Measurements from ENCODE around the gene SIGLEC6.

The SIGLEC6 gene

DNA sequence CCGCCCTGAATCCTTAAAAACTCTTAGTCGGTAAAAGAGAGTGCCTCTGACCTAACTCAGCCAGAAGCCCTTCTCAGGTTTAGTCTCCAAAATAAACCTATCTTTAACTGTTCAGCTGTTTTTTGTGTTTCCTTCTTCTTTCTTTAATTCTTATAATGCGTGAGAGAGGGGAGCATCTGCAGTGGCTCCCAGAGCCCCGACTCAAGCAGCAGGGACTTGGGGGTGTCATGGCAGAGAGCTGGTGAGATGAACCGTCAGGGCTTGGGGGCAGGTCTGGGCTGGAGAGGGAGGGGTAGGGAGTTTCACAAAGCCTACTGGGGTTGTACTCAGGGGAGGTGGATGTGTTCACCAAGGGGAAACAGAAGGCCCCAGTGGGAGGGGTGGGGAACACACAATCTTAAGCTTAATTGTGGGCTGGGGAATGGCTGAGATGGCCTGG is 16.8 kb upstream of the SIGLEC6 start:
- DNase-seq: no peak

DNA sequence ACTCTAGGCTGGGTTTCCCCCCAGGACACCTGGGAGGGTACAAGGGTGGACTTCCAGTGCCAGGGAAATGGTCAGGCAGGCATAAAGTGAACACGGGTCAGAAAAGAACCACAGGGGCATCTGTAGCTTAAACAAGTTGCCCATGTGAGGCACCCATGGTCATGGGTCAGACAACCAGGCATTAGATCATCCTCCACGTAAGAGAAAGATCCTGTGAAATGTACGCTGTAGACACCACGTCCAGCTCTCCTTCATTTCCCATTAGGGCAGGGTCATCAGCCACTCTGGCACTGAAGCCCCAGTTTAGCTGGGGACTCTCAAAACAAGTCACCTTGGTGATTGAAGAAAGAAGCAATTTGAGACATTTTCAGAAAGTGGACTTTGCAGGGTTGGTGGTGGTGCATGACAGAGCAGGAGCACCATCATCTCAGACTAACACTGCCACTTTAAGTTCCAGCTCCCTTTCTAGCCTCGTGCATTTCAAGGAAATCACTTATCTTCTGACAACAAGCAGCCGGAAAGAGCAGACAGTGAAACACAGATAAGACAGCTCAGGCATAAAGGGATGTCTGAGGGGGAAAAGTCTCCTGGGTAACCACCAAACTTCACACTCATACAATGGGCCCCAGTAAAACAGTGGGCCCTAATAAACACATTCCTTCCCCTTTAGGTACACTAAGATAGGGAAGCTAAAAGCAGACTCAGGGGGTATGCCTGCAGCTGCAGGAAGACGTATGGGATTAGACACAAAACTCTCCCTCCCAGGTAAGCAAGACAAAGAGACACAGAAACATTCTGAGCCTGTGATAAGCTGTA is 16.1 kb upstream of the SIGLEC6 start:
- no peak for DNase-seq

DNA sequence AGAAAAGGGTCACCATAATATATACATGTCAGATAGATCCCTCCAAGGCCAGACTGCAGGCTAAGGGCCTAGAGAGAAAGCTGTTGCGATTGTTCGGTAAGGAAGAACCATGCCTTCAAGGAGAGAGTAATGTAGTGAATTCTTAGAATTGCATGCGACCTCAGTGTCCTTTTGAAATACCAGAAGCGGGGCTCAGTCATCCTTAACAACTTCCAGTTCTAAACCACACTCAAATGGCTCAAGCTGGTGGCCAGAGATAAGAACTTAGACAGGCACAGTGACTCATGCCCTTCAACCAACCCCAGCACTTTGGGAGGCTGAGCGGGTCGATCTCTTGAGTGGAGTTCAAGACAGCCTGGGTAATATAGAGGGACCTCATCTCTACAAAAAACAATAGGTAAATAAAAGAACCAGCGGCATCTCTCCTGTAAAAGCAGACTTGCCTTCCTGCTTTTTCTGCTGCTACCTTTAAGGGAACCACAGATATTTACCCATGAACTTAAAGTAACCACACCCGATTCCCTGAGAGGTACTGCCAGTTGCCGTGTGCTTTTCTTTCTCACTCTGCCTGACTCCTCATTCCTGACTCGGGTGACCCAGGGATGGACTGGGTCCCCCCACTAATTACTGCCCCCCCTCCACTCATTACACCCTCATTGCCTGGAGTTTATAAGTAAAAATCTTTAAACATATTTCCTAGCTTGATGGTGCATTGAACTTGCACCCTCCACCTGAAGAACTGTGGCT is 15.4 kb upstream of the SIGLEC6 start:
- DNase-seq: no peak

DNA sequence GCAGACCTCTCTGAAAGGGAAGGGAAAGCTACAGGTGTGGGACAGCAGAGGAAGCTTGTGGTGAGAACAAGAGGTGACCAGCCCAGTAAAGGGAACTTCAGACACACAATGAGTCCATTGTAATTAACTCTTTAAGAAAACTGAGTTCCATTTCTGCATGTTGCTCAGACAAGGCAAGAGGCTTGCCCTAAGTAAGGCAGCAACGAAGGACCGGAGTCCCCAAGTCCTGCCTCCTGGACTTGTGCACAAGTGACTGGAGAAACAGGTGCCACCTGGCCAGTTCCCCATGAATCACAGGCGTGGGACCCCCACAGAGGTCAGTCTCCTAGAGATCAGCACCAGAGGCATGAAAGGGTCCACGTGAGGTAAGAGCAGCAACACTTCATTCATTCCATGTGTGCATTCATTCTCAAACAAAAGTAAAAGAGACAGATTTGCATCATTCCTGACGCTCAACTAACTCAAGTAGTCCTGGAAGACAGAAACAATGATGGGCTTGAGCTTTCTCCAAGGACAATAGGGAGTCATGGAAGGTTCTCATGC is 14.7 kb upstream of the SIGLEC6 start:
- DNase-seq: no peak

DNA sequence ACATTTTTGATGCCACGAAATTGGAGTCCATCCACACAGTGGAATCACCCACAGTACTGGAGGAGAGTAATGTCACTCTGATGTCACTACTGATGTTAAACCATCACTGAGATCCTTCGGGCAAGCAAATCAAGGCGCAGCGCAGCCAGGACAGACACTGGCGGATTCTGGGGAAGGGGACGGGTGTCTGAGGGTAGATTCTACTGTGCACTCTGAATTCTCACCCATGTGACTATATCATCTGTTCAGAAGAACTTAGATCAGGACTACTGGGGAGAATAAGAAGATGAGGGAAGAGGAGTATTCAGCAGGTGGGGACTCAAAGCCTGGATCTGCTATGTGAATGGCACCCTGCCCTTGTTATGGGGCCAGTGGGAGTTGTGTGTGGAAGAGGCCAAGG is 12.6 kb upstream of the SIGLEC6 start:
- no peak for DNase-seq

DNA sequence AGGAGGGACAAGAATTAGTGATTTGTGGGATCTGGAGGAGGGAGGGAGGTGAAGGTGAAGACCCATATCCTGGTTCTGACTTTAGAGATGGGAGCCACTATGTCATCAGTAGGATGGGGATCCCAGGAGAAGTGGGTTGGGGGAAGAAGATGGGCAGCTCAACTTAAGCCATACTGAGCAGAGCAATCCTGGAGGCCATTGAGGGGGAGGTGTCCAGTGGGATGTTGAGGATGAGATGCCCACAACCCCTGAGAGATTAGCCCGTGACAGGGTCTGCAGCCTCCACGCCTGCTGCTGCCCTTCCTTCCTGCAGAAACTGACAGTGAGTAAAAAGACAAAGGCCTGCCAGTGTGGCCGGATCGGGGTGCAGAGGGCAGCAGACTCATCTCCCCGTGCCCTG is 11.2 kb upstream of the SIGLEC6 start:
- no peak for DNase-seq

DNA sequence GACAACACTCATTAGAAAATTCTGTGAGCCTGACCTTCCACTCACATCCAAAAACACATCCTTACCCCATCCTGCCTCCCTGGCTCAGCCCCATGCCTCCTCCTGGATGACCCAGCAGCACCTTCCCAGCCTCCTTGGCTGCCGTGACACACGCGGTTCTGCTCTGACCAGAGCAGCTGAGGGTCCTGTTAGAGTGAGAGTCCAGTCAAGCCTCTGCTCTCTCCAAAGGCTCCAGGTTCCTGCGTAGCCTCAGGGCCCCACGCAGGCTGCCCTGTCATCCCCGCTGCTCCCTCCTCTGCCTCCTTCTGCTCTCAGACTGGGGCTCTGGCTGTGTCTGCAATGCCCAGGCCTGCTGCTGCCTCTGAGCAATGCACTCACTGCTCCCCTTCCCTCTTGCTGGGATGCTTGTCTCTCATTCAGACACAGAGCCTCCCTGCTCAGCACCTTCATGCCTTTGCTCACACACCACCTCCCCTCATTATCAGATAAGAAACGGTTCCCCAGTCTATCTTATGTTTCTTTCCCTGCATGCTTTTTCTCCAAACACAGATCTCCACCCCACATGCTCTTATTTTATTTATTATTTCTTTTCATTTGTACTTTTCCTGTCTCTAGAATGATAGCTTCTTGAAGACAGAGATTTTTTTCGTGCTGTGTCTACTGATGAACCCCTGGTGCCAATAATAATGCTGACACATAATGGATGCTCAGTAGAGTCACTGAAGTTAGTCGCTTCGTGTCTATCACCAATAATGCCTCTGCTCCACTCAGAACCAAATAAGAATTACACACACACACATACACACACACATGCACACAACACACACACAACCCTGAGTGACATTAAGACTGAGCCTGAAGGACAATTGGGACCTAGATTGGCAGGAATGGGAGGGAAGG is 10.2 kb upstream of the SIGLEC6 start:
- DNase-seq: no peak

DNA sequence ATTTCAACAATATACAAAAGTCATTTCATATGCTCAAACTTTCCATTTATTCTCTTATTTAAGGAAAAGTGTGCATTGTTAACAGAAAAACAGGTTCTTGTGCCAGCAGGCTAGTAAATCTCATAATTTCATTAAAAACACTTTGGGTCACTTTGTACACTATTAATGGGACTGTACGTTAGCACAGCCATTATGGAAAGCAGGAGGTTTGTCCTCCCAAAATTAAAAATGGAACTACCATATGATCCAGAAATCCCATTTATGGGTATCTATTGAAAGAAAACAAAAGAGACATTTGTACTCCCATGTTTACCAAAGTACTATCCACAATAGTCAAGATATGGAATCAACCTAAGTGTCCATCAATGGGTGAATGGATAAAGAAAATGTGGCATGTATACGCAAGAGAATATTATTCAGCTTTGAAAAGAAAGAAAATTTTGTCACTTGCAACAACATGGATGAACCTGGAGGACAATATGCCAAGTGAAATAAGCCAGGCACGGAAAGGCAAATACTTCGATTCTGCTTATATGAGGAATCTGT is 8.4 kb upstream of the SIGLEC6 start:
- no peak for DNase-seq

DNA sequence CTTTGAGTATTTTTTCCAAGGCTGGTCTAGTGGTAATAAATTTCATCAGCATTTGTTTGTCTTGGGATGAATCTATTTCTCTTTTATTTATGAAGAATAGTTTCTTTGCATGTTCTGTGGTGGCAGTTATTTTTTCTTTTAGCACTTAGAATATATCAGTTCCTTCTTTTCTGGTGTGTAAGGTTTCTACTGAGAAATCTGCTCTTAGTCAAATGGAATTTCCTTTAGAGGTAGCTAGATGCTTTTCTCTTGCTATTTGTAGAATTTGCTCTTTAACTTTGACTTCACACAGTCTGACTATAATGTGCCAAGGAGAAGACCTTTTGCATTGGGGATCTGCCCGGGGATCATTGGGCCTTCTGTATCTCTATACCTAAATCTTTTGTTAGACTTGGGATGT is 4.1 kb upstream of the SIGLEC6 start:
- no peak for DNase-seq

DNA sequence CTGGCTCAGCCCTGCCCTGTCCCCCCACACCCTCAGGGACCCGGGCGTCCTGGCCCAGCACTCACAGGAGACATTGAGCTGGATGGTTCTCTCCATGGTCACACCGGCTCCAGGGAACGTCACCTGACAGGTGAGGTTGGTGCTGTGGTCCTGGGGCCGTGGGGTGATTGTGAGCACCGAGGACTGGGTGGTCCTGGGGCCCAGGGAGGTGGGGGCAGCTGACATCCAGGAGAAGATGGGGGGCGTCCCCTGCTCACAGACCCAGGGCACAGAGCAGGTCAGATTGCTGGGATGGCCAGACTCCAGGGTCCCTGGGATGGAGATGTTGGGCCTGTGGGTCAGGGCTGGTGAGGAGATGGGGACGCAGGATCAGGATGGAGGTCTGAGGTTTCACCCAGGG is 854 bp downstream of the SIGLEC6 start:
- DNase-seq: no peak

DNA sequence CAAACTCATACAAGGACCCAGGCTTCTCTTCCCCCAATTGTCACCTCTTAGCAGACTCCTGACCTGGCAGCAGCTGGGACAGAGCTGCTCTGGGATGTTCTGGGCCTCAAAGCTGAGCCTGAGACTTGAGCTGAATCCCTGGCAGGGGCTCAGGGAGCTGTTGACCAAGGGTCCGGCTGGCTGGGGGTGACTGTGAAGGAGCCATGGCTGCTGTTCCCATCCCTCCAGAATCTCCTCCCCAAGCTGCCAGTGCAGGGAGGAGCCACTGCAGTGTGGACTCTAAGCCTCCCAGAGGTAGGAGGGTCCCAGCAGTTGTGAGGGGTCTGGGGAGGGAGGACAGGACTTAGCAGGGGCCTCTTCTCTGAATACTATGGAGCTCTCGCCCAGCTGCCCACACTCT is 2.2 kb downstream of the SIGLEC6 start:
- DNase-seq: no peak

DNA sequence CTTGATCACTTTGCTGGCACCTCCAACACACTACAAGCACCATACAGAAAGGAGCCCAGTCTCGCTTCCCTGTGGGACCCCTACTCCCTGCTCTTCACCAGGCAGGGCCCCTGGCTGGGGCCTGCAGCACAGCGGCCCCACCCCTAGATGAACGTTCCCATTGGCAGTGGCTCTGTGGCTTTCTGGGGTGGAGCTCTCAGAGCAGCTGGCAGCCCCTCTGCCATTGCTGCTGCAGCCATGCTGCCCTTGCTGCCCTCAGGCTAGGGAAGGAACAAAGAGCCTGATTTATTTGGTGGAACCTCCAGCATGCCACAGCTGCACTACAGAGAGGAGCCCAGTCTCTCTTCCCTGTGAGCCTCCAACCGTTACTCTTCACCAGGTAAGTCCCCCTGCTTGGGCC is 5.8 kb downstream of the SIGLEC6 start:
- no peak for DNase-seq

DNA sequence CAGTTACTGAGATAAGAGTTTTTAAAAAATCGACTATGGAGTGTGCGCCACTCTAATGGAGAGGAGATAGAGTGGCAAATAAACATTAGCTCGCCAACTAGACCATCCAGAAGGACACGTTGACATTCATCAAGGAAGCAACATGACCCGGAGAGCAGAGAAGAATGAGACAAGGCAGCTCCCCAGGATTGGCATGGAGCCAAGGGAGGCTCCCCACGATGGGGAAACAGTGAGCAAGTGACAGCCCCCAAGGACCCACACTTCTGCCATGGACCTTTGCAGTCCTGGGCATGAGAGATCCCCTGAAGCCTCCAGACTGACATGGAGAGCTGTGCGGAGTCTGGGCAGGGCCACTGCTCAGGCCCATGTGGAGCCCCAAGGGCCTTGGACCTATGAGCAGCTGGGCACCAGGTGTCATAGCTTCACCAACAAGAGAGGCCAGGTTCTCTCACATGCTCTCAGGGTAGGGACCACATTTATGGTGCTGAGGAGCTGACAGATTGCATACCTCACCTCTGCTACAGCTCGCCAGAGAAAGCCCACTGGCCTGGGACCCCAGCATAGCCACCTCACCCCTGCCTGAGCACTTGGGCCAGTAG is 6.7 kb downstream of the SIGLEC6 start:
- no peak for DNase-seq

DNA sequence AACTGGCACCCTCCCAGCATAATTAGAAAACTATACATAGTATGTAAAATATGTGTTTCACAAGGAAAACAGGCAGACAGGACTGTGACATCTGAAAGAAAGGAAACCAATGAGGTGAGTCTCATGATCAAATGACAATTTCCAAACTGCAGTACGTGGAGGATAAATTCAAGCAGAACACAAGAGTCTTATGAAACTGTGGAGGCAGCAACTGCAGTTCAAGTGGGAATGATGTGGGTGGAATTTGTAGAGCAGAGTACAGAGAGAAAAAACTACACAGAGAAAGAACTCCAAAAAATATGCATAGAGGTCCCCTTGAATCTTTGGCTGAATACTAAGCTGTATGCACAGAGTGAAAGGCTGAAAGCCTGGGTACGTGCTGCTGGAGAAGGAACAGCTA is 9.7 kb downstream of the SIGLEC6 start:
- no peak for DNase-seq

DNA sequence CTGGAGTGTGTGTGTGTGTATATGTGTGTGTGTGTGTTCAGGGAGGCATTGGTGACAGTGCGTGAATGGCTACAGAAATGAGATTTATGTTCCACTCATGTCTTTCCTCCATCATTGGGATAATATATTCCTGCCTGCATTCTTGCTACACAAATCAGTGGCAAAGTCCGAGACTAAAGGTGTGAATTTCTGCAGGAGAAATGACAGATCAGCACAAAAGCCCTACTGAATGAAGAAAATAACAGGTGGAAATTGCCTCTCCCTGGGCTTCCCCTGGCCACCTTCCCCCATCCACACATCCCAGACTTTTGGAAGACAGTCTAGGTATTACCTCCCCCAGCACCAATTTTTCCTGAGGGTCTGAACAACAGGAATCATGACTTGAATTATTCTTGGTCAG is 10.1 kb downstream of the SIGLEC6 start:
- no peak for DNase-seq

DNA sequence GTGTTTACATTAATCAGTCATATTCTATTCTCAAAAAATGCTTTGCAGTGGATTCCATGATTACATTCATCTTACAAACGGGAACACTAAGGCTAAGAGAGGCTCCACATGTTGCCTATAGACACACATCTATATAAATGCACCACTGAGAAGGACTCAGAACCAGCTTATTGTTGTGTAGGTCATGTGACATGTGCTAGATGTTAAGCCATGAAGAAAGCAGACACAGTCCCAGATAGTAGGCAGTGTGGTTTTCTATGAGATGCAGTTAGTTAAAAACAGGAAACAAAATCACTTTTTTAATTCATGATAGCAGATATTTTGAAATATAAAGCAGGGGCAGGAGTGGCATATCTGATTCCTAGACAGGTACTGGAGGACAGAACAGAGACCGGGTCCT is 10.7 kb downstream of the SIGLEC6 start:
- DNase-seq: no peak

DNA sequence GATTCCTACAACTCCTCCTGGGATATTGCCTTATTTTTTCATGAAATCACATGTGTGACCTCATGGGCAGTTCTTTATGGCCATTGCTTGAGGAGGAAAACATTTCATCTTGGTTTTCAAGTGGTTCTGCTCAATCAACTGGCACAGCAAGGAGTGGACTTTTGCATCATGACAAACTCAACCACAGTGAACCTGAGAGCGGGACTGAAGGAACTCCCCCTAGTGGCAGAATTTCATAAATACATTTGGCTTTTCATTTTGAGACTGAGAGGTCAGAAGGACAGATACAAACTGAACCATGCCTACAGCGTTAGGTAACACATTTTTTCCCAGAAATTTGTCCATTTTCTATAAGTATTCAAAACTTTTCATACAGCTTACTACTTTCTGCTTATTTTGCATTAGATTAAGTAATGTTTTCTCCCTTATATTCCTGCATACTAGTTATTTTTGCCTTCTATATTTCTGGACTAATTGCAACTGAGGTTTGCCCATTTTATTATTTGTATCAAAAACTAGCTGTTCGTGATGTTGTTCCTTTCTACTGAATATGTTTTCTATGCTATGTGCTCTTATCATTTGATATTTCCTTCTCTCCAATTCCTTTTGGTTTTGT is 16.5 kb downstream of the SIGLEC6 start:
- no peak for DNase-seq

DNA sequence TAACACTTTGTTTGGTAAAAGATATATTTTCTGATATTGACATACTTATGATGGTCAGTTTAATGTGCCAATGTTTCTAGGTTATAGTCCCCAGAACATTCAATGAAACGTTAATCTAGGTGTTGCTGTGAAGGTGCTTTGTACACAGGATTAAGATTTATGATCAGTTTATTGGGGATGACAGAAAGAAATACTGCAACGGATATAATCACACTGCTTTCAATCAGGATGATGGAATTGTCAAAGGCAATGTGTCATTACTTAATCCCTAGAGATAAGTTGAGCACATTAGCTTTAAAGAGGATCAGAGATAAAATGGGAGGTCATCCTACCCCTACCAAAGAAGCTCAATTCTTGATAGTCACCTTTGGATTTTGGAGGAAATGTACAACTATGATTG is 17.5 kb downstream of the SIGLEC6 start:
- no peak for DNase-seq

DNA sequence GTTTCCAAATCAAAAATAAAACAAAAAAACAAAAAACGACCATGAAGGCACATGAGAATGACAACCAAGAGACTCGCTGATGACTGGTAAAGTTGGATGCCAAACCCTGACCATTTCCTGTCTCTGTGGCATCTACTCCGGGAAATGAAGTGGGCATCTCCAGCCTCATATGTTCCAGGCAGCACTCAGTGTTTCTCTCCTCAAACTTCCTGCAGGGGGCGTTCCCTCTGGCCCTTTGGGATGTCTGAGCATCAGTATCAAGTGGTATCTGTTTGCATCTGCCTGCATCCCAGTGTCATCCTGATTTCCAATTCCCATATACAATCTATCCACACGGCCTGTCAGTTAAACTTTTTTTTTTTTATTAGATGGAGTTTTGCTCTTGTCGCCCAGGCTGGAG is 20.1 kb downstream of the SIGLEC6 start:
- DNase-seq: no peak

DNA sequence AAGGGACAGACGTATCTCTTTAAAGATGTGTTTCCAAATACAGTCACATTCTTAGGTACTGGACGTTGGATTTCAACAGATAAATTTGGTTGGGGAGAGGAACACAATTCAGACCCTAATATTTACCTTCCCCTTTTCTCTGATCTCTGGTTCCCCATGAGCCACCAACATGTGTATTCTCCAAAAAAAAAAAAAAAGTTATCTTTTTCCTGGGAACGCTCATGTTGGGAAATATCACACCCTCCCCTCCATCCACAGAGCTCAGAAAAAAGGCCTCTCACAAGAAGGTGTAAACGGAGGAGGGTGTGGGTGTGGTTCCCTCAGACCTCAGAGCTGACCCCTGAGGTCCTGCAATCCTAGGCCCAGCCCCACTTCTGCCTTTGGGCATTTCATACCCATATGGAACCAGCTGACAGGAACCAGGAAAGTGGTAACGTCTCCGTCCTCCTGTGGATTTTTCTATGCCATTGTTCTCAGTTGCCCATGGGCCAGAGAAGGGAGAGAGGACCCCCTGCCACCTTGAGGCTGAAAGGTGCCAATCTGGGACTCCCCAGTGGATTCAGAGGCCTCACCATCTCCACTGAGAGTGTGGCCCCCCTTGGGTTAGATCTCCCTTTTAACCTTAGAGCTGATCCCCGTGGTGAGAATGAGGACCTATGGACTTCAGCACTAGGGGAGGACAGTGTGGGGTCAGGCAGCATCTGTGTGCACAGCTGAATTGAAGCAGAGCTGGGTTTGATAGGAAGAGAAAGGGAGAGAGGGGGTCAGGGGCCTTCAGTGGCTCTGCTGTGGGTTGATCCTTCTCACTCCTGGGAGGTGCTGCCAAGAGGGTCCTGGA is 21.4 kb downstream of the SIGLEC6 start:
- no peak for DNase-seq

Data from activated CD4-positive, alpha-beta T cell treated with anti-CD3 and anti-CD28 coated beads, Interleukin-2, amount 50 U/mL, for 4 hours (primary cell).